ENCODE measurements around the gene ITPK1. TPM values are rescaled to one million over a fixed set of nuclear protein-coding genes. Genes with fewer than 3 reads are reported as not detected.
A peak's percentile ranks its signal among the peaks of the same experiment; 100 is the strongest.

The ITPK1 gene
- total RNA-seq, 1 donor from 2014 or later, result 32.8 TPM

DNA sequence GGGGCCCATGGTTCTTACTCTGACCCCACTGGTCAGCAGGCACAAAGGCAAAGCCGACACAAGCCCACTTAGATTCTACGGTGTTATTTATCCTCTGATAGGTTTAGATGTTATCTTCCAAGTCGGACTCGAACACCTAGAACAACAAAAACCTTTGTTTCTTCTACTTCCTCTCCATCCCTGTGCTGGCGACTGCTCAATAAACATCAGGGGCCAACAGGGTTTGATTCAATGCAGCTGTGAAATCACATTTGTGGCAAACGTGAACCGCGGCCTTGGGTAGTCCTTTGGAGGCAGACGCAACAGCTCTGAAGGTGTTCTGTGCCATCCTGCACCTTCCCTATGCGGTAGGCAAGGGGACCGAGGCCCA lies 105.6 kb downstream of the ITPK1 start:
- Mint-ChIP-seq H3K9me3 (ENCODE audit: unreplicated experiment) (no peaks in the 10 kb centered on the region), H3K27ac (ENCODE audit: unreplicated experiment) (no peak overlapping the region), H3K36me3 (ENCODE audit: unreplicated experiment) (no peaks in the 10 kb centered on the region), H3K4me1 (ENCODE audit: unreplicated experiment) (peaks cover 68% of the 10 kb centered on the region), H3K27me3 (ENCODE audit: unreplicated experiment) (no peaks in the 10 kb centered on the region), H3K4me3 (ENCODE audit: unreplicated experiment) (no peak overlapping the region)
- DNase-seq (ENCODE audit: extremely low spot score, unreplicated experiment), result no peak
- TF ChIP-seq, protein P1, sequence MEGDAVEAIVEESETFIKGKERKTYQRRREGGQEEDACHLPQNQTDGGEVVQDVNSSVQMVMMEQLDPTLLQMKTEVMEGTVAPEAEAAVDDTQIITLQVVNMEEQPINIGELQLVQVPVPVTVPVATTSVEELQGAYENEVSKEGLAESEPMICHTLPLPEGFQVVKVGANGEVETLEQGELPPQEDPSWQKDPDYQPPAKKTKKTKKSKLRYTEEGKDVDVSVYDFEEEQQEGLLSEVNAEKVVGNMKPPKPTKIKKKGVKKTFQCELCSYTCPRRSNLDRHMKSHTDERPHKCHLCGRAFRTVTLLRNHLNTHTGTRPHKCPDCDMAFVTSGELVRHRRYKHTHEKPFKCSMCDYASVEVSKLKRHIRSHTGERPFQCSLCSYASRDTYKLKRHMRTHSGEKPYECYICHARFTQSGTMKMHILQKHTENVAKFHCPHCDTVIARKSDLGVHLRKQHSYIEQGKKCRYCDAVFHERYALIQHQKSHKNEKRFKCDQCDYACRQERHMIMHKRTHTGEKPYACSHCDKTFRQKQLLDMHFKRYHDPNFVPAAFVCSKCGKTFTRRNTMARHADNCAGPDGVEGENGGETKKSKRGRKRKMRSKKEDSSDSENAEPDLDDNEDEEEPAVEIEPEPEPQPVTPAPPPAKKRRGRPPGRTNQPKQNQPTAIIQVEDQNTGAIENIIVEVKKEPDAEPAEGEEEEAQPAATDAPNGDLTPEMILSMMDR (IDR thresholded peaks at IDR 0.05), result no peak

DNA sequence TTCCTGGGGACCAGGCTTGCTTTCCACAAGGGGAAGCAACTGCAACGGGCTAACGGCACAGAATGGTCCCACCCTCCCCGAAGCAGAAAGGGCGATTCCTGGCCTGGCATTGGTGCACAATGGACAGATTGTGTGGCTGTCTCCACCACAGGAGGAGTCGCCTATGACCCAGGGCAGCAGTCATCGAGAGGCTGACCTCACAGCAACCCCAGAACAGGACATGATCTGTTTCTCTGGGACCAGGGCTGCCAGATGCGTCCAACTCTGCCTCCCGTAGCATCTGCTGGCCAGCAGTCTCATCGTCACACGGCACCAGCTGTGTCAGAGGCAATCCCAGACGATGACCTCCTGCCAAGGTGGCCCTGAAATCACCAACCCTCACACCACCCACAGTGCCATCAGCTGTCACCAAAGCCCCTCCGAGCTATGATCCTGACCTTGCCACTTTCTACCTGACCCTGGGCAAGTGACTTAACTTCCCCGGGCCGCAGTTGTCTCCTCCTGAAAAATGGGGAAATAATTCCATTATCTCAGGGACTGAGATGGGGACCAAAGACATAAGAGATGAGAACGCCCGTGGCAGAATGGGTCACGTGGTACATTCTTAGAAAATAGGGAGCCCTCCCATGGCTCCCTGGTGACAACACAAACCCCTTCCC lies 106.1 kb downstream of the ITPK1 start:
- DNase-seq (ENCODE audit: extremely low spot score, unreplicated experiment), result no peak
- no peaks in the 10 kb centered on the region for H3K36me3 Mint-ChIP-seq (ENCODE audit: unreplicated experiment)
- H3K27ac Mint-ChIP-seq (ENCODE audit: unreplicated experiment), result no peak overlapping the region
- TF ChIP-seq, protein P1 (IDR thresholded peaks at IDR 0.05), result no peak
- peaks cover 70% of the 10 kb centered on the region for H3K4me1 Mint-ChIP-seq (ENCODE audit: unreplicated experiment)
- H3K27me3 Mint-ChIP-seq (ENCODE audit: unreplicated experiment), result no peaks in the 10 kb centered on the region
- H3K4me3 Mint-ChIP-seq (ENCODE audit: unreplicated experiment), result no peak overlapping the region
- no peaks in the 10 kb centered on the region for H3K9me3 Mint-ChIP-seq (ENCODE audit: unreplicated experiment)

DNA sequence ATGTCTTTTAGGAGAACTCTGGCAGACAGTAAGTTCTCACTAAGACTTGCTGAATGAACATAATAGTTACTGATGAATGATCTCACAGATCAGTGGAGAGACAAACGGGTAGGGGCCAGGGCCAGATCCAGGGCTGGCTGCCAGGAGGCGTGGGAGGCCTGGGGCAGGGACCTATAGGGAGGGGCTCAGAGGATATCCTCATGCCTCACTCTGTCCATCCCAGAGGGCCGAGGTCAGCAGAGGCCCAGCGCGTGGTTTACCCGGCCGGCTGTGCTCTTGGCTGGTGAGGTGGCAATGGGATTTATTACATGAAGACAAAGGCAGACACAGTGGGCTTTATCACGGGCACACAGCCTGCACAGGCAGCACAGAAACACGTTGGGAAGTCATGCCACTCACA lies 107.3 kb downstream of the ITPK1 start:
- H3K27ac Mint-ChIP-seq (ENCODE audit: unreplicated experiment), result no peak overlapping the region
- TF ChIP-seq, protein P1 (IDR thresholded peaks at IDR 0.05), result no peak
- no peak overlapping the region for H3K4me3 Mint-ChIP-seq (ENCODE audit: unreplicated experiment)
- H3K4me1 Mint-ChIP-seq (ENCODE audit: unreplicated experiment), result peaks cover 61% of the 10 kb centered on the region
- no peaks in the 10 kb centered on the region for H3K27me3 Mint-ChIP-seq (ENCODE audit: unreplicated experiment)
- no peaks in the 10 kb centered on the region for H3K9me3 Mint-ChIP-seq (ENCODE audit: unreplicated experiment)
- DNase-seq (ENCODE audit: extremely low spot score, unreplicated experiment), result no peak
- H3K36me3 Mint-ChIP-seq (ENCODE audit: unreplicated experiment), result no peaks in the 10 kb centered on the region

DNA sequence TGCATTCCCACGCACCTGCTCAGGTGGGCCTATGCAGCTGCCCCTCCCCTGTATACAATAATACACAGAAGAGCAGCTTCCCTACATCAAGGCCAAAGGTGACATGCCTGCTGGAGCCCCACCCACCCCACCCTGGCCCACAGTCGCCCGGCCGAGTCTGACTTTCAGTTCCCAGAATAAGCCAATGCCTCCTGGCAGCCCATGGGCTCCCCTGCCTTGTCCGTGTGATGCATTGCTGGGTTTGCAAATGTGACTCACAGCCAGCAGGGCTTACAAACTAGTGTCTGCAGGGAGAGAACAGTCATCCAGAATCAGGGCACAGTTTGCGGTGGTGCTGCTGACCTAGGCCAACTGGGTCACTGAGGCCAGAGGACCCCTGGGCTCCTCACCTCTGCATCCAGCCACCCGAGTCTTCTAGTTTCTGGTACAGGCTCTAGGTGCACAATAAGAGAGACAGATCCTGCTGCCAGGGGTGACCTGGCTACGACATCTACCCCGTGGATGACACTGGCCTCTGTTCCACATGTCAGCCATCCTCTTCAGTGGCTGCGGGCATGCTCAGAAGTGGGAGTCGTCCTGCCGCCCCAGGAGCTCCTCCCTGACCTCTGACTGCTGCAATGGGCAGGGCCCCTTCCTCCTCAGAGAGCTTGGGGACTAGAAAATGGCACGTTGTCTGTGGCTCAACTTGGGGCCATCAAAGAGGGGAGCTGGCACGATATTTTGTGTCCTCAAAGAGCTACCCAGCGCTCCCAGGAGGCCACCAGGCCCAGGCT lies 108.3 kb downstream of the ITPK1 start:
- H3K27ac Mint-ChIP-seq (ENCODE audit: unreplicated experiment), result peak overlapping the region; percentile 50
- no peak overlapping the region for H3K4me3 Mint-ChIP-seq (ENCODE audit: unreplicated experiment)
- H3K27me3 Mint-ChIP-seq (ENCODE audit: unreplicated experiment), result no peaks in the 10 kb centered on the region

DNA sequence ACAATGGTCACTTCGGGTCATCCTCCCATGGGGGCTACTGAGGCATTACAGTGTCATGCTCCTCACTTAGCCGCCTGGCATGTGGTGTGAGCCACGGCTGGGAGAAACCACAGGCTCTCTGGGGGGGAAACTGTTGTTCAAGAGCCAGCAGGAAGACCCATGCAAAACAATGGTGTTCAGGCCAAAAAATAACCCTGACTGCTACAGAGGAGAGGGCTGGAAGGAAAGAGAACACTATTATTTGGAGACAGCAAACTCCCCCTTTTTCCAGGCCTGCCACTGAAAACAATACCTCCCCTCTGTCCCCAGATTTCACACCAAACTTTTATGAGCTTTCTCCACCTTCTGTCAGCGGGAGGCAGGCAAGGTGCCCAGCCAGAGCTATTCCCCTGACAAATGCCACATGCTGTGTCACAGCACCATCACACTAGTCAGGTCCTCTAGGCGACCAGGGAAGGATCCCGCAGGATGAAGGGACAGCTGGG lies 109.1 kb downstream of the ITPK1 start:
- Mint-ChIP-seq H3K27ac (ENCODE audit: unreplicated experiment) (no peak overlapping the region), H3K9me3 (ENCODE audit: unreplicated experiment) (no peaks in the 10 kb centered on the region), H3K36me3 (ENCODE audit: unreplicated experiment) (no peaks in the 10 kb centered on the region), H3K4me3 (ENCODE audit: unreplicated experiment) (no peak overlapping the region), H3K27me3 (ENCODE audit: unreplicated experiment) (no peaks in the 10 kb centered on the region), H3K4me1 (ENCODE audit: unreplicated experiment) (peaks cover 46% of the 10 kb centered on the region)
- no peak for DNase-seq (ENCODE audit: extremely low spot score, unreplicated experiment)
- TF ChIP-seq, protein P1 (IDR thresholded peaks at IDR 0.05), result no peak

More for the DNA sequence above, 108.3 kb downstream of the ITPK1 start:
- Mint-ChIP-seq H3K4me1 (ENCODE audit: unreplicated experiment) (peaks cover 52% of the 10 kb centered on the region), H3K9me3 (ENCODE audit: unreplicated experiment) (no peaks in the 10 kb centered on the region), H3K36me3 (ENCODE audit: unreplicated experiment) (no peaks in the 10 kb centered on the region)
- no peak for DNase-seq (ENCODE audit: extremely low spot score, unreplicated experiment)
- TF ChIP-seq, protein P1 (IDR thresholded peaks at IDR 0.05), result no peak
